A673 (cell line): ENCODE measurements around the gene FAM151A. TPM values are rescaled to one million over a fixed set of nuclear protein-coding genes. Genes with fewer than 3 reads are reported as not detected.

Source experiments
- BruUV-seq: library from RNA; stranded (reverse); fragments of 400-500 nt; replicated peaks from 2 replicates; lab custom pipeline; 2021; lab: Mats Ljungman, UMichigan
- CTCF ChIA-PET: fragments of 300-600 bp; sonication (Branson Sonifier 250); formaldehyde crosslinking; loops from one replicate; lab custom pipeline; 2022; ENCODE audit warnings: antibody characterized with exemption; lab: Charles Lee
- POLR2A ChIA-PET: fragments of 300-600 bp; sonication (Branson Sonifier 250); formaldehyde crosslinking; loops from one replicate; lab custom pipeline; 2022; ENCODE audit warnings: antibody characterized with exemption; ENCODE audit not compliant: low non-redundant PET; lab: Charles Lee
- DNase-seq: peaks from one replicate; pipeline ENCODE4 v3.0.0-alpha.2; 2015; ENCODE audit warnings: low spot score
- H3K27ac ChIP-seq: fragments of 200-600 bp; sonication (generic); 2 replicates; pipeline ENCODE4 v1.5.1; 2016; ENCODE audit warnings: mixed run types, low read depth, mild to moderate bottlenecking, mixed read lengths, antibody characterized with exemption, low read length; ENCODE audit not compliant: poor library complexity, severe bottlenecking
- H3K27me3 ChIP-seq: fragments of 200-600 bp; sonication (generic); replicated peaks from 2 replicates; pipeline ENCODE4 v1.6.1; 2017; ENCODE audit warnings: mixed run types, low read depth, mild to moderate bottlenecking, mixed read lengths, antibody characterized with exemption, low read length; ENCODE audit not compliant: insufficient read depth, poor library complexity
- H3K36me3 ChIP-seq: fragments of 200-600 bp; sonication (generic); 2 replicates; pipeline ENCODE4 v1.6.1; 2016; ENCODE audit warnings: mixed run types, mild to moderate bottlenecking, mixed read lengths, antibody characterized with exemption, low read length; ENCODE audit not compliant: insufficient read depth, poor library complexity, severe bottlenecking
- H3K4me1 ChIP-seq: fragments of 200-600 bp; sonication (generic); 2 replicates; pipeline ENCODE4 v1.6.1; 2017; ENCODE audit warnings: mixed run types, mild to moderate bottlenecking, mixed read lengths, antibody characterized with exemption, low read length; ENCODE audit not compliant: insufficient read depth, poor library complexity, severe bottlenecking
- H3K4me3 ChIP-seq: fragments of 200-600 bp; sonication (generic); 2 replicates; pipeline ENCODE4 v1.5.1; 2016; ENCODE audit warnings: low read depth, mixed run types, mild to moderate bottlenecking, mixed read lengths, low read length; ENCODE audit not compliant: poor library complexity, severe bottlenecking
- H3K9me3 ChIP-seq: fragments of 200-600 bp; sonication (generic); 2 replicates; pipeline ENCODE4 v1.6.1; 2016; ENCODE audit warnings: mixed run types, low read depth, mild to moderate bottlenecking, mixed read lengths, antibody characterized with exemption, low read length; ENCODE audit not compliant: poor library complexity, severe bottlenecking
- EZH2 ChIP-seq: fragments of 200-600 bp; sonication (generic); IDR thresholded peaks from 2 replicates; pipeline ENCODE4 v1.6.1; 2017; ENCODE audit warnings: borderline replicate concordance, low read depth, mild to moderate bottlenecking, mixed read lengths, antibody characterized with exemption, low read length; ENCODE audit not compliant: poor library complexity, severe bottlenecking
- intact Hi-C: fragments of 100-400 bp; cut with micrococcal nuclease; formaldehyde crosslinking; loops from one replicate; pipeline ENCODE4 v1.10.0; 2022; ENCODE audit not compliant: unreplicated experiment
- total RNA-seq: library from RNA; stranded (reverse); gene quantifications from 2 replicates; pipeline ENCODE4 v1.2.3, GENCODE V29; 2021
- TF ChIP-seq, protein P1 (sequence below): fragments of 300-800, 200-600 bp; sonication (generic); conservative IDR thresholded peaks from 2 replicates; pipeline ENCODE4 v1.5.1; 2017; ENCODE audit warnings: low read depth, mild to moderate bottlenecking, antibody characterized with exemption, low read length, moderate library complexity, mixed read lengths

FAM151A gene
- total RNA-seq, 1 experiment from 2014 or later: not detected

DNA sequence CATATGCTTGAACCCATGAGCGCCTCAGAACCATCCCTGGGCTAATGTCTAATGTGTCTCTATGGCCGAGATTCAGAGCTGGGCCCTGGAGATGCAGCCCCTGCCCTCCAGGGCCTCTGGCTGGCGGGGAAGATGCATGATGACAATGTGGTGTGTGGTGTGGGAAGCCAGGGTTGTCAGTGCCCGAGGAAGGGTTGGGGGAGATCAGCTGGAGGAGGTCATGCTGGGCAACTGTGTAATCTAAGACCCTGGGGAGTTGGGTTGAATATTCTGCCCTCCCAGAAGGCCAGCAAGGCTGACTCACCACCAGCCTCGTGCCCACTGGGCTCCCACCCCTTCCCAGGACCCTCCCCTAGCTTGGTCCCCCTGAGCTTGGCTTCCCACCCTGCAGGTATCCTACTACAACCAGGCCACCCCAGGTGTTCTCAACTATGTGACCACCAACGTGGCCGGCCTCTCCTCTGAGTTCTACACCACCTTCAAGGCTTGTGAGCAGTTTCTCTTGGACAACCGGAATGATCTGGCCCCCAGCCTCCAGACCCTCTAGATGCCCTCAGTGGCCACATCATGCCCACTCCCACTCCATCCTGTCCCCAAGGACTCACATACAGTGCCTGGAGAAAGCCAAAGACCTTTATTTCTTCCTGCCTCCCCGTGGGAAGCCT, 14.6 kb downstream of the FAM151A start:
- Histone ChIP-seq H3K27me3 (no peaks in the 10 kb centered on the region), H3K4me3 (no peak overlapping the region), H3K27ac (no peak overlapping the region), H3K4me1 (no peaks in the 10 kb centered on the region), H3K36me3 (no peaks in the 10 kb centered on the region), H3K9me3 (no peaks in the 10 kb centered on the region)
- no peak for TF ChIP-seq EZH2
- TF ChIP-seq, protein P1, sequence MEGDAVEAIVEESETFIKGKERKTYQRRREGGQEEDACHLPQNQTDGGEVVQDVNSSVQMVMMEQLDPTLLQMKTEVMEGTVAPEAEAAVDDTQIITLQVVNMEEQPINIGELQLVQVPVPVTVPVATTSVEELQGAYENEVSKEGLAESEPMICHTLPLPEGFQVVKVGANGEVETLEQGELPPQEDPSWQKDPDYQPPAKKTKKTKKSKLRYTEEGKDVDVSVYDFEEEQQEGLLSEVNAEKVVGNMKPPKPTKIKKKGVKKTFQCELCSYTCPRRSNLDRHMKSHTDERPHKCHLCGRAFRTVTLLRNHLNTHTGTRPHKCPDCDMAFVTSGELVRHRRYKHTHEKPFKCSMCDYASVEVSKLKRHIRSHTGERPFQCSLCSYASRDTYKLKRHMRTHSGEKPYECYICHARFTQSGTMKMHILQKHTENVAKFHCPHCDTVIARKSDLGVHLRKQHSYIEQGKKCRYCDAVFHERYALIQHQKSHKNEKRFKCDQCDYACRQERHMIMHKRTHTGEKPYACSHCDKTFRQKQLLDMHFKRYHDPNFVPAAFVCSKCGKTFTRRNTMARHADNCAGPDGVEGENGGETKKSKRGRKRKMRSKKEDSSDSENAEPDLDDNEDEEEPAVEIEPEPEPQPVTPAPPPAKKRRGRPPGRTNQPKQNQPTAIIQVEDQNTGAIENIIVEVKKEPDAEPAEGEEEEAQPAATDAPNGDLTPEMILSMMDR: no peak
- no TSS peak for BruUV-seq
- DNase-seq: no peak
- POLR2A ChIA-PET: no interaction called here
- CTCF ChIA-PET: no interaction called here
- intact Hi-C loops: no loop called here

DNA sequence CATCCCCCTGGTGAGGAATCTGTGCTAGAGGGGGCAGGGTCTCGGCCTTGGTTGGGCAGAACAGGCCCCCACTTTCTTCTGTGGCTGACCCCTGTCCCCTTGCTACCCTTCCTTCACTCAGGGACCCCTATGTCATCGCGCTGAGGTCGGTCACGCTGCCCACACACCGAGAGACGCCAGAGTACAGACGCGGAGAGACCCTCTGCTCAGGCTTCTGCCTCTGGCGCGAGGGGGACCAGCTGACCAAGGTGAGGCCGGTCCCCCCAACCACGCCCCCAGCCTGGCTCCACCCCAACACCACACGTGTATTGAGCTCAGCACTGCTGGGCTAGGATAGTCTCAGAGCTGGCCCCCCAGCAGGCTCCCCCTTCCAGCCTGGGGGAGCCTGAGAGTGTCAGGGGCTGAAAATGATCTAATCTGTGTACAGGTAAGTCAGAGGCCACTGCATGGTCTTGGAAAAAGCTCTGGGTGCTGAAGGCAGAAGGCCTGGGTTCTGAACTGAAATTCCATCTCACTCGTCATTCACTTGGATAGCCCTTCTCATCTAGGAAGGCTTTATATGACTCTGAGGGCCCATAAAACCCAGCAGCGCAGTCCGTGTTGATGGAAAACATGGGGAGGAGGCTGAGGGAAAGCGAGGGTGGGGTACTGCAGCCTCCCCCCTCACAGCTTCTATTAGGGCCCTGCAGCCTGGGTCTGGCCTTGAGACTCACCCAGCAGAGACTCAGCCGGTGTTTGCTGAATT, 15.3 kb downstream of the FAM151A start:
- no peak for TF ChIP-seq EZH2
- TF ChIP-seq, protein P1: no peak
- POLR2A ChIA-PET: no interaction called here
- DNase-seq: no peak

DNA sequence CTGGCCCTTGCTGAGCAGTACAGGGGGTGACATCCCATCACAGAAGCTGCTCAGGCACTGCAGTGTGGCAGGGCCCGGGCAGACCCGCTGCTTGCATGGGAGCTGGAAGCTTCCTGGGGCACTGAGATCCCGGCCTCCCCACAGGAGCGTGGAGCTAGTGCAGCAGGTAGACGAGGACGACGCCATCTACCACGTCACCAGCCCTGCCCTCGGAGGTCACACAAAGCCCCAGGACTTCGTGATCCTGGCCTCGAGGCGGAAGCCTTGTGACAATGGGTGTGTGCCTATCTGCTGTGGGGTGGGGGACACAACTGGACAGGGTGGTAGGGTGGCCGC, 16.4 kb downstream of the FAM151A start:
- ChIA-PET POLR2A (no interaction called here), CTCF (no interaction called here)
- H3K27ac ChIP-seq: no peak overlapping the region
- no peak for DNase-seq
- intact Hi-C loops: no loop called here
- BruUV-seq: no TSS peak
- H3K4me3 ChIP-seq: no peak overlapping the region
- no peaks in the 10 kb centered on the region for H3K36me3 ChIP-seq
- TF ChIP-seq EZH2: no peak
- TF ChIP-seq, protein P1: no peak
- no peaks in the 10 kb centered on the region for H3K27me3 ChIP-seq
- H3K9me3 ChIP-seq: no peaks in the 10 kb centered on the region
- H3K4me1 ChIP-seq: no peaks in the 10 kb centered on the region

More for the DNA sequence above, 15.3 kb downstream of the FAM151A start:
- Histone ChIP-seq H3K36me3 (no peaks in the 10 kb centered on the region), H3K4me1 (no peaks in the 10 kb centered on the region), H3K4me3 (no peak overlapping the region), H3K9me3 (no peaks in the 10 kb centered on the region), H3K27me3 (no peaks in the 10 kb centered on the region), H3K27ac (no peak overlapping the region)
- intact Hi-C loops: no loop called here
- BruUV-seq: no TSS peak
- CTCF ChIA-PET: no interaction called here
